ENCODE data around the gene ARAP3.

ARAP3 gene

DNA sequence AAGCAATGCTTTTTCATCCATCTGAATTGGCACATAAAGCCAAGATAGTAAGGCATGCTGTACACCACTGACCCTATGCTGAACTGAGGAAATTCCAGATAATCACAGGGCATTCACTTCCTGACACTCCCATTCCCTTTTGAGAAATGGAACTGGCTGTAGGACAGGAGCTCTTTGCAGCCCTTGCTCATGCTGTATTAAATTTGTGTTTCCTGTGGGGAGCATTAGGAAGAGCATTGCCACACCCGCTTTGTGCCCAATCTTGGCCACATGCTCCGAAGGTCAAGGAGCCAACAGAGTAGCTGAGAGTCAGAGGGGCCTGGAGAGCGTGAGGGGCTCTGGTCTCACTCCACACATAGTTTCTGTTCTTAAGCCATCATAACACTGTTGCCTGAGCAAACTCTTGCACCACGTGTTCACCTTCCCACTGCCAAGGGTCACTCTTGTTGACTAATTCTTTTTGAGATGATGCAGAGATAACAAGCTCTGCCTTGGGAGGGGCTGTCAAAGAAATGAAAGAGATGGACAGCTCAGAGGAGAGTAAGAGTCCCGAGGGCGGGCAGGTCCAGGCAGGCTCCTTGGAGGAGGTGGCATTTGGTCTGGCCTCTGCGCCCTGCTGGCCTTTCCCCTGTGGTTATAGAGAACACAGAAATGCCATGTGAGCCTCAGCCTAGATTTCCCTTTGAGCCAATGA is 31.7 kb upstream of the ARAP3 start:
- H3K27me3 ChIP-seq (replicated peaks; ENCODE audit: control insufficient read depth, insufficient read depth, low read length) = no peaks in the 10 kb centered on the region; the same call in 1 of the 2 replicates
- no peaks in the 10 kb centered on the region for H3K36me3 ChIP-seq (ENCODE audit: control insufficient read depth, insufficient read depth, low read length)
- TF ChIP-seq, protein P1, sequence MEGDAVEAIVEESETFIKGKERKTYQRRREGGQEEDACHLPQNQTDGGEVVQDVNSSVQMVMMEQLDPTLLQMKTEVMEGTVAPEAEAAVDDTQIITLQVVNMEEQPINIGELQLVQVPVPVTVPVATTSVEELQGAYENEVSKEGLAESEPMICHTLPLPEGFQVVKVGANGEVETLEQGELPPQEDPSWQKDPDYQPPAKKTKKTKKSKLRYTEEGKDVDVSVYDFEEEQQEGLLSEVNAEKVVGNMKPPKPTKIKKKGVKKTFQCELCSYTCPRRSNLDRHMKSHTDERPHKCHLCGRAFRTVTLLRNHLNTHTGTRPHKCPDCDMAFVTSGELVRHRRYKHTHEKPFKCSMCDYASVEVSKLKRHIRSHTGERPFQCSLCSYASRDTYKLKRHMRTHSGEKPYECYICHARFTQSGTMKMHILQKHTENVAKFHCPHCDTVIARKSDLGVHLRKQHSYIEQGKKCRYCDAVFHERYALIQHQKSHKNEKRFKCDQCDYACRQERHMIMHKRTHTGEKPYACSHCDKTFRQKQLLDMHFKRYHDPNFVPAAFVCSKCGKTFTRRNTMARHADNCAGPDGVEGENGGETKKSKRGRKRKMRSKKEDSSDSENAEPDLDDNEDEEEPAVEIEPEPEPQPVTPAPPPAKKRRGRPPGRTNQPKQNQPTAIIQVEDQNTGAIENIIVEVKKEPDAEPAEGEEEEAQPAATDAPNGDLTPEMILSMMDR (IDR thresholded peaks at IDR 0.05; ENCODE audit: insufficient read depth, low read length, poor library complexity, severe bottlenecking) = no peak
- H3K4me3 ChIP-seq (replicated peaks; ENCODE audit: low read depth, low read length) = no peak overlapping the region
- no peak for DNase-seq (ENCODE audit: extremely low read depth, insufficient read length)

DNA sequence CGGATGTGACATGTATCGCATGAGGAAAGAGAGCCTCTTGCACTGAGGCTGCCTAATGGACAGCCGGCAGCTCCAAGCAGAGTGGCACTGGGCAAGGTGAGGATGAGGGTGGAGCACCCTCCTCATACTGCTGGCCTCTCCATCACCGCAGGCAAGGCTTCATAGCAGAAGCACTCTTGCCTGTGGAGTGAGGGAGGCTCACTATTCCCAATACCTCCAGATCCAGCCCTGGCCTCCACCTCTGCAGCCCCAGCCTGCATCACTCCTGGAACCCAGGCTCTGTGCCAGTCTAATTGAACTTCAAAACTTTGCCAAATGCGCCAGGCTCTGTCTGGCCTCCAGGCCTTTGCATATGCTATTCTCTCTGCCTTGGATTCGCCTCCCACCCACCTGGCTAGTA is 29.7 kb upstream of the ARAP3 start:
- TF ChIP-seq, protein P1 (IDR thresholded peaks at IDR 0.05; ENCODE audit: insufficient read depth, low read length, poor library complexity, severe bottlenecking) = no peak

DNA sequence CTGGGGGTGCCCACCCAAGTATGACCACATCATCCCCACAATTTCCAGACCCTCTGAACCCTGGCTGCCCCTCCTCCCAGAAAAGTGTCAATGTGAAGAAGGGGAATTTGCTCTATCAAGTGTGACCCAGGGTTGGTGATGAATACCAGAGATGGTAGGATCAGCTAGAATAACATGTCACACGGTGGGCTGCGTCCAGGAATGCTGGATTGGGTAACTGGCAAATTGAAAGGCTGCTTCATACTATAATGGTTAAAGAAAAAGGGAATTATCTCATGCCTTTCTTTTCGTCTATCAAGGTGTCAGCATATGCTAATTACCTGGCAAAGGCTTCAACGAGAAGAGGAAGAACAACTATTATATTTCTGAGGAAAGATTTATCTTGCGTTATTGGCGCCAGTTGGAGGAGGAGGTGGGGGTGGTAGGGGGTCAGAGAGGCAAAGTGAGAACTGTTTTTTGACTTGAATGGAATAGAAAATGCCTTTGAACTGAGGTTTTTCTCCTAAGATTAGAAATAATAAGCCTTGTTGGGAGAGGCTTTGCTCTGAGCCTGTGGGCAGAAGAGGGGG is 27.8 kb upstream of the ARAP3 start:
- no peak overlapping the region for H3K4me3 ChIP-seq (replicated peaks; ENCODE audit: low read depth, low read length)
- no peak for DNase-seq (ENCODE audit: extremely low read depth, insufficient read length)
- no peaks in the 10 kb centered on the region; the same call in none of the 2 replicates for H3K27me3 ChIP-seq (replicated peaks; ENCODE audit: control insufficient read depth, insufficient read depth, low read length)
- H3K36me3 ChIP-seq (ENCODE audit: control insufficient read depth, insufficient read depth, low read length) = no peaks in the 10 kb centered on the region
- TF ChIP-seq, protein P1 (IDR thresholded peaks at IDR 0.05; ENCODE audit: insufficient read depth, low read length, poor library complexity, severe bottlenecking) = no peak

More for the DNA sequence above, 29.7 kb upstream of the ARAP3 start:
- Histone ChIP-seq H3K27me3 (replicated peaks; ENCODE audit: control insufficient read depth, insufficient read depth, low read length) (no peaks in the 10 kb centered on the region; the same call in 1 of the 2 replicates), H3K4me3 (replicated peaks; ENCODE audit: low read depth, low read length) (no peak overlapping the region), H3K36me3 (ENCODE audit: control insufficient read depth, insufficient read depth, low read length) (no peaks in the 10 kb centered on the region)
- no peak for DNase-seq (ENCODE audit: extremely low read depth, insufficient read length)

DNA sequence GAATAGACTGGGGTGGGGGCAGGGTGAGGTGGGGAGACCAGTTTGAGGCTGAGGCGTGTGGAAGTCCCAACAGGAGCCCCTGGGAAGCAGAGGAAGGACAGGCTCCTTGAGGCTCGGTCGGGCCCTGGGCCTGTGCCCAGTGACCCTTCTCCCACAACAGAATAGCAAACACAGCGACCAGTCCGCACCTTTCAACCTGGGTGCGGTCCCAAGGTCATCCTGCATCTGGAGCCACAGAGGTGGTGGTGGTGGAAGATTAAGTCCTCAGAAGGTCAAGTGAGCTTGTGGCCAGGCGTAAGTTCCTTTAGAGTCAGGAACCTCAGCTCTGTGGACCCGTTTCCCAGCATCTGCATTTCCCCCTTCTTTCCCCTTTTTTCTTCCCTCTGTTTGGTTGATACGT is 26.0 kb upstream of the ARAP3 start:
- TF ChIP-seq, protein P1 (IDR thresholded peaks at IDR 0.05; ENCODE audit: insufficient read depth, low read length, poor library complexity, severe bottlenecking) = no peak
- H3K27me3 ChIP-seq (replicated peaks; ENCODE audit: control insufficient read depth, insufficient read depth, low read length) = peaks cover 2% of the 10 kb centered on the region

DNA sequence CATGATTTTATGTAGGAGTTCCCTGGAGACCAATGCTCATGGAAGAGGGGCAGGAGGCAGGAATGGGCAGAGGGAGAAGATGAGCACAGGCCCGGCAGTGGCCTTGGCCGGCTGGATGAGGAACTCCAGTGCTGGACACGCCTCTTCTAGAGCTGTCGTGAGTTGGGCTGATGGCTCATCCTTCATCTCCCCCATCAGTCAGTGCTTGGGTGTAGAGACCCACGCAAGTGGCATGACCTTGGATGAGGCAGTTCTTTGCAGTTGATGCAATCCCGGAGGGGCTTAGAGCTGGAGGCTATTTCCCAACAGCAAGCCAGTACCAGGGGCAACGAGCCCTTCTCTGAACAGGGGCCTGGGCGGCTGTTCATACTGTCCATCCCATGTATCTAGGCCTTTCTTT is 25.5 kb upstream of the ARAP3 start:
- no peak for DNase-seq (ENCODE audit: extremely low read depth, insufficient read length)
- peaks cover 2% of the 10 kb centered on the region for H3K27me3 ChIP-seq (replicated peaks; ENCODE audit: control insufficient read depth, insufficient read depth, low read length)
- H3K36me3 ChIP-seq (ENCODE audit: control insufficient read depth, insufficient read depth, low read length) = no peaks in the 10 kb centered on the region
- TF ChIP-seq, protein P1 (IDR thresholded peaks at IDR 0.05; ENCODE audit: insufficient read depth, low read length, poor library complexity, severe bottlenecking) = no peak
- no peak overlapping the region for H3K4me3 ChIP-seq (replicated peaks; ENCODE audit: low read depth, low read length)

More for the DNA sequence above, 26.0 kb upstream of the ARAP3 start:
- H3K4me3 ChIP-seq (replicated peaks; ENCODE audit: low read depth, low read length) = no peak overlapping the region
- H3K36me3 ChIP-seq (ENCODE audit: control insufficient read depth, insufficient read depth, low read length) = no peaks in the 10 kb centered on the region
- no peak for DNase-seq (ENCODE audit: extremely low read depth, insufficient read length)
